GM21576 (cell line): ENCODE results near the gene CIB4.
"Not testable (repeated sequence)": the region's sequence is repeated elsewhere in the genome, so short reads cannot be mapped to it uniquely, and the experiment has no call there.

Source experiments
- ATAC-seq: cut with Tn5 transposase; IDR thresholded peaks from one replicate; pipeline ENCODE4 v1.9.1; 2021; ENCODE audit warnings: mild to moderate bottlenecking, moderate library complexity; ENCODE audit not compliant: unreplicated experiment

CIB4 gene

GRCh38 chr2:26572591-26572990 is 68.6 kb downstream of the CIB4 start:
- no peak for ATAC-seq

- ATAC-seq, result no peak
Observed at GRCh38 chr2:26571316-26571715, 69.8 kb downstream of the CIB4 start.

- no peak for ATAC-seq
Observed at GRCh38 chr2:26570083-26570430, 71.1 kb downstream of the CIB4 start.

GRCh38 chr2:26569216-26570082 is 71.7 kb downstream of the CIB4 start:
- ATAC-seq, result no peak

GRCh38 chr2:26568076-26568890 is 72.9 kb downstream of the CIB4 start:
- no peak for ATAC-seq

GRCh38 chr2:26567534-26567933 is 73.6 kb downstream of the CIB4 start:
- ATAC-seq, result no peak

GRCh38 chr2:26566731-26567130 is 74.4 kb downstream of the CIB4 start:
- not testable (repeated sequence) for ATAC-seq

- ATAC-seq, result no peak
Observed at GRCh38 chr2:26566081-26566375, 75.1 kb downstream of the CIB4 start.

- ATAC-seq, result no peak
Observed at GRCh38 chr2:26564121-26564644, 77.0 kb downstream of the CIB4 start.

- ATAC-seq, result no peak
Observed at GRCh38 chr2:26563686-26564085, 77.5 kb downstream of the CIB4 start.

GRCh38 chr2:26562811-26563645 is 78.1 kb downstream of the CIB4 start:
- no peak for ATAC-seq

- no peak for ATAC-seq
Observed at GRCh38 chr2:26561918-26562810, 79.0 kb downstream of the CIB4 start.

GRCh38 chr2:26561376-26561775 is 79.8 kb downstream of the CIB4 start:
- no peak for ATAC-seq

- ATAC-seq, result no peak
Observed at GRCh38 chr2:26560892-26561291, 80.3 kb downstream of the CIB4 start.

- ATAC-seq, result no peak
Observed at GRCh38 chr2:26559556-26559955, 81.6 kb downstream of the CIB4 start.

- no peak for ATAC-seq
Observed at GRCh38 chr2:26559044-26559405, 82.1 kb downstream of the CIB4 start.

GRCh38 chr2:26558271-26559043 is 82.7 kb downstream of the CIB4 start:
- ATAC-seq, result no peak

- no peak for ATAC-seq
Observed at GRCh38 chr2:26557244-26557925, 83.8 kb downstream of the CIB4 start.
